ENCODE data around the gene C16orf46. TPM values are rescaled to one million over a fixed set of nuclear protein-coding genes. Genes with fewer than 3 reads are reported as not detected.

Gene C16orf46
- polyA plus RNA-seq, 4 donors: 1.1 to 2.0 (median 1.7) TPM

DNA sequence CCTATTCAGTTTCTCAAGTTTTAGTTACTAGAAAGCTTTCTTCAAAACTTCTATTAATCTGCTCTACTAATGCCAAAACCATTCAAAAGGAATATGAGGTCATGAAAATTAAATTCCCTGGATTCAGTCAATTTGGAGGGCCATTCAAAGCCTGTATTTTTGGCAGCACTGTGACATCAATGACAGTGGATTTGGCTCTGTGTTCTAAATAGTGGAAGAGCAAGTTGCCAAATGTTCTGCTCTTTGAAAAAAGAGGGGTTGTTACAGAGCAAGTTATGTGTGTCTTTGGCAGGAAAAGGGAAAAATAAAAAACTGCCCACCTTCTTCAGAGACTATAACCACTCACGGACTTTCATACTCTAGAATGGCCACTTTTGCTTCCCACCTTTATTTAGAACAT, 3.2 kb upstream of the C16orf46 start:
- DNase-seq (ENCODE audit: low read depth in 4 of 4, low spot score in 3 of 4): no peak

DNA sequence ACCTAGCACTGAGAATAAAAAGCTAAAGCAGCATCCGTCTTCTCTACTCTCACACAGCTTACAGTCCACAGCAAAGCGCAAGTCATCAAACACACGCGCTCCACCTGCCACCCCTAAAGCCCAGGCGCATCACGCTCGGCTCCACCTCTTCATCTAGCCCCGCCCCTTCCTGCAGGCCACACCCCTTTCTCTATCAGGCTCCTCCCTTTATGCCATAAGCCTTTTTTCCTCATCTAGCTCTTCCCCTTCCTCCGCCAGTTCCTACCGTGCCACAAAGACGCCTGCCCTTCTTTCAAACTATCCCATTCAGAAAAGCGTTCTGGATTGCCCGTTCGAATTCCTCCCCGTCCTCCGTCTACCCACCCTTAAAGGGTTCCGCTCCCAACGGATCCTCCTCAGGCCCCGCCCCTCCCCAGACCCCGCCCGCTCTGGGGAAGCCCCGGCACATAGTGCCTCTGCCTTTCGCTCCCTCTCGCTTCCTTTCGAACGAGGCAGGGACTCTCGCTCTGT, 417 bp downstream of the C16orf46 start:
- DNase-seq (ENCODE audit: low read depth in 4 of 4, low spot score in 3 of 4): peak in 3 of 4 donors; percentile 75 to 93 (median 82)

DNA sequence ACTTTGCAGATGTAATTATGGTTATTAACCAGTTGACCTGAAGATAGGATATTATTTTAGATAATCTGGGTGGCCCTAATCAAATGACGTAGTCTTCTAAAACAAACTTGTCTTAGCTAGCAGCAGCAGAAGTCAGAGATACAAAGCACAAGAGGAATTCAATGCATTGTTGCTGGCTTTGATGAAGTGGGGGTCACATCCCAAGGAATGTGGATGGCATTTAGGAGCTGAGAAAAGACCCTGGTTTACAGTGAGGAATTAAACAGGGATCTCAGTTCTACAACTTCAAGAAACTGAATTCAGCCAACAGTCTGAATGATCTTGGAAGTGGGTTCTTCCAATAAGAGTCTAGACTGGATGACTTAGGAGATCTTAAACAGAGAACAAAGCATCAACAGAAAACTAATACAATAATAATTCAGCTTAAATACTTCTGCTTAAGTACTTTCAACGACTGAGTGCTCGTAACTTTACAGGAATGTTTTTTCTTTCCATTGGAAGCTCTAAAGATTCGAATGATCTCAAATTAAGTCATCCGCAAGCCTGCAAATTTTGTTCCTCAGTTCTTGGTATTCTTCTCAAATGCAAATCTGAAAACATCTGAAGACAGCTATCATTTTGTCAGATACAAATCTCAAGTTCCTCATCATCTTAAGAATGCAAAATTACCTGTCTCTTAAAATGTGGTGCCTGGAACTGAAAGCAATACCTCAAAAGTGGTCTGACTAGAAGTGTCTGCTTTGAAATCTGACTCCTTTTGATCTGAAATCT, 3.3 kb downstream of the C16orf46 start:
- DNase-seq (ENCODE audit: low read depth in 4 of 4, low spot score in 3 of 4): no peak

DNA sequence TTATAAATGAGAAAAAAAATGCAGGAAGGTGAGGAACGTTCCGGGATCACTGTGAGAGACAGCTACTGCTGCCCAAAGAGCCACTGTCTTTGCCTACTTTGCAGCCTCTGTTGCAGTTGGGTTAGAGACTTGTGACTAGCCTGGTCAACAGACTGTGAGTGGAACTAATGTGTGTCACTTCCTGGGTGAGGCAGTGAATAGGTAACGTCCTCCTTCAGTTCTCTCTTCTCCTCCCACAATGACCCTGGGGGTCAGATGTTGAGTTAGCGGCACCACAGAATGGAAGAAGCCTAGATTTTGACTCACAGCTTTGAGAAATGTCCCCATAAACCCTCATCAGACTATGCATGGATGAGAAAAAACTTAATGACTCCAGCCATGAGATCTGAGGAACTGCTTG, 5.2 kb downstream of the C16orf46 start:
- no peak for DNase-seq (ENCODE audit: low read depth in 4 of 4, low spot score in 3 of 4)

DNA sequence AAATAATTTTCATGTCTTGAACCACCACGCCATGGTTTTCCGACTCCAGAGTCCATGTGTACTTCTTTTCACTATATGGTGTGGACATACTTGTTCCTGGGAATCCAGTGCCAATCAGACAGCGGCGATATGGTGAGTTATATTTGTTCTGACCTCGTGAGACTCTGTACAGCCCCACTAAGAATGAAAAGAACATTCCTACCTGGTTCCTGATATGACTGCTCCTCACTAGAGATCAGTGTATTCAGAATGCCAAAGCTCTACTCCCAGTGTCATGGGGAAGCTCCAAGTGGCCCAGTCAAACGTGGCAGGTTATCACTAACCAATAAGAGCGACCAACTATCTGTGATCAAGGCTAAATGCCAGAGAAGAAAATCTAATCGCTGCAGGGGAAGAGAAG, 6.1 kb downstream of the C16orf46 start:
- no peak for DNase-seq (ENCODE audit: low read depth in 4 of 4, low spot score in 3 of 4)

DNA sequence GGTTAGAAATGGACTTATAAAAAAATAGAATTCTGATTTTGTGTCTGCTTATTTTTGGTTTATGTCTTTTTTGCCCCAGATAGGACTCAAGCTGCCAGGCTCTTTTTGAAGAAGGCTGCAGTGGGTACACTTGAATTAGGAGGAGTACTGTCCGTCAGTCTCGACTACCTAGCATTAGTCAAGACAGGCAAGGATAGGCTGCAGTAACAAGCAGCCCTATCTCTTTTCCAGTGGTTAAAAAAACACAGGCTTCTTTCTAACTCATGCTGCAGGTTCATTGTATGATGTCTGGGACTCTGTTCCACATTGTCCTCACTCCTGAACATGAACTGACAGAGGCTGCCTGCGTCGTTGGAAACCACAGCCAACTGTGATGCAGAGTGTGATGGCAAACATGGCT, 8.0 kb downstream of the C16orf46 start:
- DNase-seq (ENCODE audit: low read depth in 4 of 4, low spot score in 3 of 4): no peak

DNA sequence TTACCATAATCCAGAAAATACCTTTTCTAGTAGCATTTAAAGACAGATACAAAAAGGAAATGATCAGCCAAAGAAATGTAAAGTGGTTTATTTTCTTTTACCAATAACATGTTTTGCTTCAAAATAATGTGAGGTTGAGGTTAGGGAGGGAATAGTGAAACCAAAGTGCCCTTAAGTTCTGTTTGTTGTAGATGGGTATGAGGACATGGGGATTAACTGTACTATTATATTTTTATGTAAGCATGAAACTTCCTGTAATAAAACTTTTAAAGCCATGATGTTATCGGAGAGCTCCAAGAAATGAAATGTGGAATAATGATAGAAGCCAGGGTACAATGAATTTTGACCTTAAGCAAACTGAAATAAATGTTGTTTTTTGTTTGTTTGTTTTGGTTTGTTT, 9.9 kb downstream of the C16orf46 start:
- DNase-seq (ENCODE audit: low read depth in 4 of 4, low spot score in 3 of 4): no peak

DNA sequence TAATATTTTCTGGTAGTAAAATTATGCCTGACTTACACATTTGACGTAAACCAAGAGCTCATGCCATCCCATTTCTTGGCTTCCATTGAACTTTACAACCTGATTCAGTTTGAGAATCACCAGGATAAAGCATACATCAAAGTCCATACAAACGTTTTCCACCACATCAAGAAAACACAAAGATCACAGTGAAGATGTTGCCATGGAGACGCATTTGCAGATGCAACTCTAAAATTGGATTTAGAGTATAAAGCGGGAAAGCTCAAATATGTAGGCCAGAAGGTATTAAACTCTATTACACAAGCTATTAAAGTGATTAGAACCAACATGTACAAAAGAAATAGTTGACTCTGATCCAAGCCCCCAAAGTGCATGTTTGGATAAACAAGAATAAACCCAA, 10.4 kb downstream of the C16orf46 start:
- peak in 1 of 4 donors; percentile 3 for DNase-seq (ENCODE audit: low read depth in 4 of 4, low spot score in 3 of 4)

DNA sequence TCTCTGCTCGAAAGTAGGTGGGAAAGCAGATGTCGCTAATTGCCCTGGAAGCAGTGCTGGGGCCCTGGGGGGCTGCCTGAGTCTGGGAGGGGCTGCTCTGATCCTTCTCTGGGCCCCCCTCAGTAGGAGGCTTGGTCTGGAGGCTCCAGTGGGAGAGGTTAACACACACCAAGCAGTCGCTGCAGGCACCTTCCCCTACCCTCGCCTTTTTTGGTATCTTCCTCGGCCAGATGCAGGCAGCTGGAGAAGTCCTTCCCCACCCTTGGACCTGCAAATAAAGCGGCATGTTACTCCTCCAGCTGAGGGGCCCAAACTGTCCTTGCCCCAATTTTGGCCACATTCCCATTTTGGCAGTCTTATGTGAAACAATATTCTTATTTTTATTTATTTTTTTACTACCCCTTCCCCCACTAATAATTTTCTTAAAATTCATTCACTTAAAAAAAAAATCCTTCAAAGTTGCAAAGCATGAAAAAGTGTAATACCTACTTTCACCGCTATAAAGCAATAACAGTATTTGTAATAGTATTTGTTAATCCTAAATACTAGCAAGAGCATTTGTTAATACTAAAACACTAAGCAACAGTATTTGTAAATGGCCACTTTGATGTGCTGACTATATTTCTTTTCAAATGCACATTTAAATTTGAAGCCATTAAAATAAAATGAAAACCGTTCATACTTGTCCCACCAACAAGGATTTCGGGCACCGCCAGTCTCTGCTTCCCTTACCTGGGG, 15.0 kb downstream of the C16orf46 start:
- no peak for DNase-seq (ENCODE audit: low read depth in 4 of 4, low spot score in 3 of 4)

DNA sequence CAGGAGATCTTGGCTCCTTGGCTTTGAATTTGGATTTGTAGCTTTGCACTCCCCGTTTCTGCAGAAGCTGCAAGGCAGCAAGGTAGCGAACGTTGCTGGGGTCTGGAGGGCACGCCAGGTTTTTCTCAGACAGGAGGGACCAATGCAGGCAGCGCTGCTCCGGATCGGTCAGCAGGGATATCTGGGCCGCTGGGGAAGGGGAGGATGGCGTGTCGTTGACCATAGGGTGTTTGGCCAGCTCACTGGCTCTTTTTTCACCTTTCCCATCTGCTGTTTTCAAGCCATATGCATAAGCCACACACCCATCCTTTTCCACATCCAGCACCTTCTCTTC, 15.8 kb downstream of the C16orf46 start:
- no peak for DNase-seq (ENCODE audit: low read depth in 4 of 4, low spot score in 3 of 4)

DNA sequence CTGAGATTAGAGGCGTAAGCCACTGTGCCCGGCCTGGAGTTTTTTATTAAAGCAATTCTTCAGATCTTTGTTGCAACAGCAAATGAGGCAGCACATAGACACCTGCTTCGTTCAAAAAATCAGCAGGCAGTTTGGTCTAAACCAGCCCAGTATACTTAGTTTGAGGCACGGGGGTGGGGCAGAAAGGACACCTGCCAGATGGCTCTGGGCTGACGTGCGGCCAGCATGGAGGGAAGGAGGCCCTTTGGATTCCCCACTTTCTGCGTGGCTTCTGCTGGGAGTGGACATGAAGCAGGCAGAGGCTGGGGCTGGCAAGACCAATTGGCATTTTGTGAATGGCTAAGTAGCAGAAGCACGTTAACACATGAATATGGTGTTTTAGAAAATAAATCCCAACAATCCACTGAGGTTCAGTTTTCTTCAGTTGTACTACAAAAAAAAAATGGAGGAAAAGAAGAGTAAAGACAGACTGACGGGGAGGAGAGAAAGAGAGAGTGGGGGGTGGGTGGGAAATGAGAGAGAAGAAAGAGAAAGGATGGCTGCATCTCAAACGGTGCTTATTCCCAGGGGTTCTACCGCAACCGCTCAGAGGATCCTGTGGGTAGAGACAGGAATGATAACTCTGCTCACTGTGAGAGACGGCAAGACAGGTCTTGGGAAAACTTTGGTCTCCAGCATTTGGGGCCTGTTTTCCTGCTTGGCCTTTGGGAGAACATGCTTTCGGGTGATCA, 16.3 kb downstream of the C16orf46 start:
- DNase-seq (ENCODE audit: low read depth in 4 of 4, low spot score in 3 of 4): no peak

DNA sequence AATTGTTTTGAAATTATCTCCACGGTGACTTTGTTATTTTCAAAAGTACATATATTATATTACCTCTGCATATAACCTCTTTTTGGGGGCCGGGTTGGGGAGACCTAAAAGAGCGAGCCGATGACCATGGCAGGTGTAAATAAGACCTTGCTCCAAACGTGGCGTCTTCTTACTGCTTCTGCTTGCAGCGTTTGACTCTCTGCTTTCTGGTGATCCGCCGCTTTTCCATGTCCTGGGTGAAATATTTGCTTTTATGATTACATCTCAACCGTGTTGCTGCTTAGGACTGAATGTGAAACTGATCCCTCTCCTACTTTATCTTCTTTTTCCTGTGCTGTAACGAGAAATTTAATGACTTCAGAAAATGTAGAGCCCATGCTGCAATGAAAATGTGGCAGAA, 23.3 kb downstream of the C16orf46 start:
- no peak for DNase-seq (ENCODE audit: low read depth in 4 of 4, low spot score in 3 of 4)

DNA sequence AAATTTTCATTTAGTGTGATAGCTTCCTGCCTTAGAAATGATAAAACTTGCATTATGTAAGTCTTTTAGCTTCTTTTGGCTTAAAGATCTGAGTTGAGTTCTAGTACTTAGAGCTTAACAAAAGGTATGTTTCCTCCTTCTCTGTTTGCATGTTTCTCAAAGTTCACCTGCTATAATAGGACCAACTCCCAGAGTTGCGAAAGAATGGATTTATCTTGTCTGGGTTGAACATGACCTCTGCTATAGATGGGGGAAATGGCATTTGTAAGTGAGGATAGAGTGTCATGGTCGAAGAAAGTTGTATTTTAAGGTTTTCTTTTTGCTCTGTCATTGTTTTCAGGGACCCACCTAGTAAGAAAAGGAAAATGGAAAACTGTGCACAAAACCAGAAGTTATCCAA, 34.2 kb downstream of the C16orf46 start:
- DNase-seq (ENCODE audit: low read depth in 4 of 4, low spot score in 3 of 4): no peak

DNA sequence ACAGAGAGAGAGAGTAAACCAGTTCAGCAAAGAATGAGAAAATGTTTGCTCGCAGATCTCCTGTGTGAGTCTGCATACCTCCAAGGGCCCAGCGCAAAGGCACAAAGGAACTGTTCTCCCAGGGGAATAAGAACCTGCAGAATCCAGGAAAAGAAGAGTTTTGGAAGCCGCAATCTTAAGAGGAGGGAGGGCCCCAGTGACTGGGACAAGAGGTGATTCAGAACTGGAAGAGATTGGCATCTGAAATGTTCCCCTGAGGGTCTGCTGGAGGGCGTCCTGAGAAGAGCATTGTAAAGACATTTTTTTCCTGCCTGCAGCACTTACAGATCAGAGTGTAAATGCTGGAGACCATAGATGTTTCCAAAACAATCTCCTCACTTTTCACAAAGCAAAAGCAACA, 35.3 kb downstream of the C16orf46 start:
- no peak for DNase-seq (ENCODE audit: low read depth in 4 of 4, low spot score in 3 of 4)

DNA sequence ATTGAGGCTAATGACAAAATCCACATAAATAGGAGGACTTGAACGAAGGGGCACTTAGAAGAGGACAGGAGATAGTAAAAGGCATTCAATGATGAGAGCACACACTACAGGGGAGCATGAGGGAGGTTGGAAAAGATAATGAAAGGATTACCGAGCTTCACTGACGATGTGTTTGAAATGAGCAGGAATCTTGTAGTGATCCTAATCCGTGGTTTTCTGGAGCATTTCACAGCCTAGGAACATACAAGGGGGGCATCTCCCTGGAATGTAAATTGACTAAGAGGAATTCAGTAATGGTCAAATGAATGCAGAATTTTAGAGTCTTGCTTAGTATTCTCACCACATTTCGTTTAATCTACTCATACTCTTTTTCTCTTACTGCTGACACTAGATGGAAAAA, 36.2 kb downstream of the C16orf46 start:
- DNase-seq (ENCODE audit: low read depth in 4 of 4, low spot score in 3 of 4): no peak

DNA sequence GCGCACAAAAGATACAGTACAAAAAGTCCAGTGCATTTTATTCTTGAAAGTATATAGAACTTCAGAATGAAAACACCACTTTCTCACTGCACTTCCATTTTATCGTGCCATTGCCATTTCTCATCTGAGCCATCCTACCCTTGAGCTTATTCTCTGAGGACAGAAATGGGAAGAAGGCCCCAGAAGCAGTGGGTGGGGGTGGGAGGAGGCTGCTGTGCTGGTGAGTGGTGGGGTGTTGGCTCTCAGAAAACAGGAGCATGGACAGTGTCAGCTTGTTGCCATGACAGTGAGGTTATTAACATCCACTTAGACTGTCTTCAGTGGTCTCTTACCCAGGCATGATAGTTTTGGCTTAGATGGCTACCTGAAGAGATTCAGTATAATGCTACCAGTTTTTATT, 36.9 kb downstream of the C16orf46 start:
- no peak for DNase-seq (ENCODE audit: low read depth in 4 of 4, low spot score in 3 of 4)

DNA sequence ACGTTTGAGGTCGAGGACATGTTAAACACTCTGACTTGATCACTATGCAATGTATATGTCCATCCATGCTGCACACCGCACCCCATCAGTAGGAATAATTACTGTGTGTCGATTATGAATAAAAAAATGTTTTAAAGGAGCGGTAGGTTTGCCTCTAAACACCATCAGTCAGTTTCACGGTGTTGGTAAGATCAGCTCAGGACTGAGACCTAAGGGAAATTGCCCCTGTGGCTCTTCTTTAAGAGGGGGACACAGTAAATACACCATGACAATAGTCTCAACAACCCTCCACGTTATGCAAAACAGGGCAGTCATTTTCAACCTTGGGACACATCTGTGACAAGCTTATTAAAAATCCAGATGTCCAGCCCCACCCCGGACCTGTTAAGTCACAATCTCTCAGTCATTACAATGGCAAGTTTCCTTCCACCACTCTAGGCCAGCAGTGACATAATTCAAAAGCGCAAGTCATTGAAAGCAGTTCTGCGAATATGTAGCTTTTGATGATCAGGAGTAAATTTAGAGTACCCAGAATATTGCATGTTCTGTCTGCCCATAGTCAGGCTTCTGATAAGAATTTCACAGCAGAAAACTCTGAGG, 40.2 kb downstream of the C16orf46 start:
- DNase-seq (ENCODE audit: low read depth in 4 of 4, low spot score in 3 of 4): no peak

DNA sequence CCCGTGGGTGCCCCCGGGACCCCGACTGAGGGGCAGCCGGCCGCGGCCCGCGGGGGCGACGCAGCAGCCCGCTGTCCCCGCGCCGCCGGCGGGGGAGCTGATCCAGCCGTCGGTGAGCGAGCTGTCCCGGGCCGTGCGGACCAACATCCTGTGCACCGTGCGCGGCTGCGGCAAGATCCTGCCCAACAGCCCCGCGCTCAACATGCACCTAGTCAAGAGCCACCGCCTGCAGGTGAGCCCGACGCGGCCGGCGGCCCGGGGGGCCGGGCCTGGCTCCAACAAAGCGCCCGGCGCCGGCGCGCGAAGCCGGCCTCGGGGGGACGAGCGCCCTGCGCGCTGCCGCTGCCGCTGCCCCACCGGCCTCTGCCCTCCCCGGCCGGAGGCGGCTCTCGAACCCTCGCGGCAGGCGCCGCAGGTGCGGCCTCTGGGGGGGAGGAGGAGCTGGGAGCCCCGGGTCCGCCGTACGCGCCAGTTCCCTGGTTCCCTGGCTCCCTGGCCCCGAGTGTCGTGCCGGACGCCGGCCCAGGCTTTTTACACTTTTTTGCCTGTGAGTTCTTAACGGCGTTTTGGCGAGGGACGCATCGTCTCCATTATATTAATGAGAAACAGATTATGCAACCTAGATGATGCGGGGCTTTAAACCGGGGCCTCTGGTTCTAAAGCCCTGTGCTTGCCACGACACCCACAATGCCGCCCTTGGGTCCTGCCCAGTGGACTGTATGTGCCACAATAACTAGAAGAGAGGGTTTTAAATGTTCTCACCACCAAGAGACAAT, 40.9 kb downstream of the C16orf46 start:
- DNase-seq (ENCODE audit: low read depth in 4 of 4, low spot score in 3 of 4): peak in 3 of 4 donors; percentile 6 to 29 (median 11)

DNA sequence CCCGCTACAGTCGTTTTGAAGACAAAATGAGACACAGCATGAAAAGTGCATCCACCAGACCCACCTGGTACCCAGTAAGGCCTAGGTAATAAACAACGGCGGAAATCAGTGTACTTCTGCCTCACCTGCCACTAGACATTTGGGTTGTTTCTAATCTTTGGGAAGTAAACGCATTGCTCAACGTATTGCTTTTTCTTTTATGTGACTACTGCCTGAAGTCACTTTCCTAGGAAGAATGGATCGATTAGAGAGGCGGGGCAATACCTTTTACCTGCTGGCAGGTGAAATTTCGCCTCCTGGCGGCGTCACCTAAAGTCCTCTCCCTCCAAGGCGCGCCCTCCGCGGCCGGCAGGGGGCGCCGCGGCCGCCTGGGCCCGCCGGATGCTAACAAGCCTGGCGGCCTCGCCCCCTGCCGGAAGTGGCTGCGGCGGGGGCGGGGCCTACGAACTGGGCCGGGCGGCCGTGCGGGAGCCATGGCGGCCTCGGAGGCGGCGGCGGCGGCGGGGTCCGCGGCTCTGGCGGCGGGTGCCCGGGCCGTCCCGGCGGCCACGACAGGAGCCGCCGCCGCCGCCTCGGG, 41.6 kb downstream of the C16orf46 start, which contains the start of gene ATMIN:
ATMIN (plus strand) TSS at position 445 of the 577 bp plus-strand sequence; CDS start at position 474, 29 bp downstream.
- peak; percentile 74 to 87 (median 84) for DNase-seq (ENCODE audit: low read depth in 4 of 4, low spot score in 3 of 4)

All from right renal pelvis (tissue), 4 donors.